H9 (cell line): Measurements from ENCODE around the gene API5. TPM values are rescaled to one million over a fixed set of nuclear protein-coding genes. Genes with fewer than 3 reads are reported as not detected.

Source experiments
- DNase-seq: peaks from one replicate; pipeline ENCODE4 v3.0.0-alpha.2; 2017
- H2AFZ ChIP-seq: one replicate; pipeline ENCODE4 v1.6.1; 2013; ENCODE audit warnings: mild to moderate bottlenecking, low read length, control low read depth, moderate library complexity
- H2AK5ac ChIP-seq: 2 replicates; pipeline ENCODE4 v1.6.1; 2013; ENCODE audit warnings: low read length, control low read depth, mixed read lengths; ENCODE audit not compliant: insufficient read length
- H2BK120ac ChIP-seq: one replicate; pipeline ENCODE4 v1.6.1; 2013; ENCODE audit warnings: low read depth, mild to moderate bottlenecking, low read length, control low read depth, inconsistent platforms; ENCODE audit not compliant: poor library complexity, severe bottlenecking
- H2BK12ac ChIP-seq: 2 replicates; pipeline ENCODE4 v1.6.1; 2013; ENCODE audit warnings: low read length, control low read depth, mixed read lengths, low read depth; ENCODE audit not compliant: insufficient read length
- H2BK15ac ChIP-seq: 2 replicates; pipeline ENCODE4 v1.6.1; 2013; ENCODE audit warnings: low read depth, low read length, control low read depth
- H2BK20ac ChIP-seq: one replicate; pipeline ENCODE4 v1.6.1; 2013; ENCODE audit warnings: low read depth, mild to moderate bottlenecking, low read length, control low read depth, inconsistent platforms; ENCODE audit not compliant: poor library complexity, severe bottlenecking
- H2BK5ac ChIP-seq: 2 replicates; pipeline ENCODE4 v1.6.1; 2013; ENCODE audit warnings: low read length, control low read depth, mixed read lengths; ENCODE audit not compliant: insufficient read length
- H3K14ac ChIP-seq: 2 replicates; pipeline ENCODE4 v1.6.1; 2013; ENCODE audit warnings: low read length, control low read depth; ENCODE audit not compliant: insufficient read depth
- H3K18ac ChIP-seq: 2 replicates; pipeline ENCODE4 v1.6.1; 2013; ENCODE audit warnings: low read depth, mild to moderate bottlenecking, mixed read lengths, low read length, control low read depth; ENCODE audit not compliant: insufficient read length
- H3K23ac ChIP-seq: 2 replicates; pipeline ENCODE4 v1.6.1; 2013; ENCODE audit warnings: low read length, control low read depth, mixed read lengths, low read depth; ENCODE audit not compliant: insufficient read length
- H3K23me2 ChIP-seq: 2 replicates; pipeline ENCODE4 v1.6.1; 2013; ENCODE audit warnings: low read depth, mild to moderate bottlenecking, mixed read lengths, low read length, control low read depth; ENCODE audit not compliant: insufficient read length, poor library complexity, severe bottlenecking
- H3K27ac ChIP-seq: 2 replicates; pipeline ENCODE4 v1.5.1; 2013; ENCODE audit warnings: low read length, control low read depth, mixed read lengths, low read depth; ENCODE audit not compliant: insufficient read length
- H3K27me3 ChIP-seq: 2 replicates; pipeline ENCODE4 v1.6.1; 2013; ENCODE audit warnings: low read length, control low read depth, inconsistent platforms; ENCODE audit not compliant: insufficient read depth
- H3K4ac ChIP-seq: 2 replicates; pipeline ENCODE4 v1.6.1; 2013; ENCODE audit warnings: low read depth, mild to moderate bottlenecking, control low read depth, inconsistent platforms, low read length, moderate library complexity
- H3K4me1 ChIP-seq: 2 replicates; pipeline ENCODE4 v1.6.1; 2013; ENCODE audit warnings: low read length, control low read depth, inconsistent platforms; ENCODE audit not compliant: insufficient read depth
- H3K4me2 ChIP-seq: 2 replicates; pipeline ENCODE4 v1.6.1; 2013; ENCODE audit warnings: low read length, control low read depth, mixed read lengths; ENCODE audit not compliant: insufficient read length, insufficient read depth
- H3K56ac ChIP-seq: 2 replicates; pipeline ENCODE4 v1.6.1; 2013; ENCODE audit warnings: low read depth, mild to moderate bottlenecking, mixed read lengths, low read length, control low read depth; ENCODE audit not compliant: insufficient read length
- H3K79me1 ChIP-seq: 2 replicates; pipeline ENCODE4 v1.6.1; 2013; ENCODE audit warnings: low read depth, mild to moderate bottlenecking, moderate library complexity, low read length, control low read depth, inconsistent platforms; ENCODE audit not compliant: insufficient read depth, poor library complexity, severe bottlenecking
- H3K79me2 ChIP-seq: 2 replicates; pipeline ENCODE4 v1.6.1; 2013; ENCODE audit warnings: low read length, control low read depth, inconsistent platforms; ENCODE audit not compliant: insufficient read depth
- H3K9ac ChIP-seq: 2 replicates; pipeline ENCODE4 v1.6.1; 2013; ENCODE audit warnings: low read length, control low read depth, mixed read lengths; ENCODE audit not compliant: insufficient read length; ENCODE audit errors: extremely low read depth
- H3K9me3 ChIP-seq: one replicate; pipeline ENCODE4 v1.6.1; 2013; ENCODE audit warnings: low read depth, low read length, inconsistent platforms; ENCODE audit not compliant: control insufficient read depth
- H3T11ph ChIP-seq: one replicate; pipeline ENCODE4 v1.6.1; 2013; ENCODE audit warnings: mild to moderate bottlenecking, low read length, control low read depth, inconsistent platforms
- H4K20me1 ChIP-seq: one replicate; pipeline ENCODE4 v1.6.1; 2013; ENCODE audit not compliant: control insufficient read depth, insufficient read length, insufficient read depth
- H4K5ac ChIP-seq: 2 replicates; pipeline ENCODE4 v1.6.1; 2013; ENCODE audit warnings: low read depth, mild to moderate bottlenecking, mixed read lengths, low read length, control low read depth; ENCODE audit not compliant: insufficient read length
- H4K8ac ChIP-seq: replicated peaks from 2 replicates; pipeline ENCODE4 v1.6.1; 2013; ENCODE audit warnings: low read length, control low read depth, mixed read lengths, low read depth; ENCODE audit not compliant: insufficient read length
- H4K91ac ChIP-seq: 2 replicates; pipeline ENCODE4 v1.6.1; 2013; ENCODE audit warnings: low read depth, mild to moderate bottlenecking, moderate library complexity, mixed read lengths, low read length, control low read depth; ENCODE audit not compliant: insufficient read length
- H3K27ac Mint-ChIP-seq, 3 experiments: 2 replicates in 2 of 3; 3 replicates in 1 of 3; pipeline ENCODE4 v1.8.0; 2020 to 2021; ENCODE audit warnings: mixed read lengths in 3 of 3, mild to moderate bottlenecking in 1 of 3, moderate library complexity in 1 of 3
- H3K27me3 Mint-ChIP-seq: 2 replicates; pipeline ENCODE4 v1.8.0; 2021; ENCODE audit warnings: low read depth, mild to moderate bottlenecking, moderate library complexity, mixed read lengths
- H3K36me3 Mint-ChIP-seq, 3 experiments: 2 replicates in 2 of 3; 3 replicates in 1 of 3; pipeline ENCODE4 v1.8.0; 2020 to 2021; ENCODE audit warnings: low read depth in 3 of 3, mixed read lengths in 3 of 3; ENCODE audit not compliant: insufficient read depth in 1 of 3
- H3K4me1 Mint-ChIP-seq, 2 experiments: 2 replicates each; pipeline ENCODE4 v1.8.0; 2020; ENCODE audit warnings: mixed read lengths in 2 of 2
- H3K4me3 Mint-ChIP-seq, 2 experiments: 2 replicates in 1 of 2; 3 replicates in 1 of 2; pipeline ENCODE4 v1.8.0; 2020 to 2021; ENCODE audit warnings: mild to moderate bottlenecking in 2 of 2, mixed read lengths in 2 of 2, moderate library complexity in 1 of 2
- H3K9me3 Mint-ChIP-seq, 2 experiments: 2 replicates in 1 of 2; 3 replicates in 1 of 2; pipeline ENCODE4 v1.8.0; 2020; ENCODE audit warnings: mild to moderate bottlenecking in 2 of 2, mixed read lengths in 2 of 2, moderate library complexity in 1 of 2
- WGBS: extraction: QIAGEN DNeasy Blood & Tissue Kit; methylation state at CpG from one replicate; pipeline ENCODE4 v1.1.7; 2013; ENCODE audit warnings: missing lambda C conversion rate, low lambda C conversion rate, mixed read lengths; ENCODE audit not compliant: insufficient read length; ENCODE audit errors: extremely low coverage; 5-methylcytosine and 5-hydroxymethylcytosine counted together
- total RNA-seq: library from RNA; stranded (reverse); gene quantifications from 2 replicates; pipeline ENCODE4 v1.2.1, GENCODE V29; 2021
- TF ChIP-seq, protein P1 (sequence below): fragments of 200-600 bp; sonication (generic); conservative IDR thresholded peaks from 3 replicates; pipeline ENCODE4 v1.8.0; 2021; ENCODE audit warnings: antibody characterized with exemption, mild to moderate bottlenecking

The API5 gene
- total RNA-seq, 1 experiment from 2014 or later: 147 TPM

DNA sequence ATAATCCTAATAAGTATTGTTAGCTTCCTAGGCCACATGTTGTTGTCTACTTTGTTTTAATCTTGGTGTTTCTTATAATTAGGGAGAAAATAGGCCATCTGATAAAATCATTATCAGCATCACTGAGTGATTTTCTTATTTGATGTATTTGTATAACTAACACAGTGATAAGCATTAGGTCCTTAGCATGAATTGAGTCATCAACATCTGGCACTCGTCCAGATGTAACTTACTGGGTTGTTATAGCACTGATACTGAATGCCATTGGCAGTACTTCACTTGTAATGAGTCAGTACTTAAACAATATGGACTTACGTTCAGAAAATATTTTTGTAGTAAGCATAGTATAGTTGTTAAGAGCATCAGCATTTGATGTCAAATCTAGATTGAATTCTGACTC, 16.2 kb downstream of the API5 start:
- Mint-ChIP-seq H3K4me3 (no peak overlapping the region), H3K9me3 (no peaks in the 10 kb centered on the region), H3K36me3 (peaks cover 35 to 88% (median 78%) of the 10 kb centered on the region in 3 experiments; a peak in 6 of 7 replicates), H3K4me1 (no peaks in the 10 kb centered on the region), H3K27ac (no peak overlapping the region), H3K27me3 (no peaks in the 10 kb centered on the region)
- H3K56ac ChIP-seq: no peak overlapping the region
- no peak for DNase-seq
- no peak overlapping the region for H2AFZ ChIP-seq
- H3K4ac ChIP-seq: no peak overlapping the region
- H2BK12ac ChIP-seq: no peak overlapping the region
- WGBS: no CpG with 5 or more reads among the region's 2 CpGs
- no peaks in the 10 kb centered on the region for H3K79me1 ChIP-seq
- H3K9ac ChIP-seq: no peak overlapping the region
- no peak overlapping the region for H3T11ph ChIP-seq
- H4K20me1 ChIP-seq: no peaks in the 10 kb centered on the region
- H3K18ac ChIP-seq: no peak overlapping the region
- H3K4me1 ChIP-seq: no peaks in the 10 kb centered on the region
- H4K8ac ChIP-seq: no peak overlapping the region
- no peaks in the 10 kb centered on the region for H3K9me3 ChIP-seq
- no peak overlapping the region for H2BK20ac ChIP-seq
- H2BK5ac ChIP-seq: no peak overlapping the region
- TF ChIP-seq, protein P1, sequence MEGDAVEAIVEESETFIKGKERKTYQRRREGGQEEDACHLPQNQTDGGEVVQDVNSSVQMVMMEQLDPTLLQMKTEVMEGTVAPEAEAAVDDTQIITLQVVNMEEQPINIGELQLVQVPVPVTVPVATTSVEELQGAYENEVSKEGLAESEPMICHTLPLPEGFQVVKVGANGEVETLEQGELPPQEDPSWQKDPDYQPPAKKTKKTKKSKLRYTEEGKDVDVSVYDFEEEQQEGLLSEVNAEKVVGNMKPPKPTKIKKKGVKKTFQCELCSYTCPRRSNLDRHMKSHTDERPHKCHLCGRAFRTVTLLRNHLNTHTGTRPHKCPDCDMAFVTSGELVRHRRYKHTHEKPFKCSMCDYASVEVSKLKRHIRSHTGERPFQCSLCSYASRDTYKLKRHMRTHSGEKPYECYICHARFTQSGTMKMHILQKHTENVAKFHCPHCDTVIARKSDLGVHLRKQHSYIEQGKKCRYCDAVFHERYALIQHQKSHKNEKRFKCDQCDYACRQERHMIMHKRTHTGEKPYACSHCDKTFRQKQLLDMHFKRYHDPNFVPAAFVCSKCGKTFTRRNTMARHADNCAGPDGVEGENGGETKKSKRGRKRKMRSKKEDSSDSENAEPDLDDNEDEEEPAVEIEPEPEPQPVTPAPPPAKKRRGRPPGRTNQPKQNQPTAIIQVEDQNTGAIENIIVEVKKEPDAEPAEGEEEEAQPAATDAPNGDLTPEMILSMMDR: no peak
- no peak overlapping the region for H2AK5ac ChIP-seq
- no peak overlapping the region for H3K4me2 ChIP-seq
- no peak overlapping the region for H2BK120ac ChIP-seq
- H3K27ac ChIP-seq: no peak overlapping the region
- H3K79me2 ChIP-seq: no peaks in the 10 kb centered on the region
- no peak overlapping the region for H4K5ac ChIP-seq
- no peaks in the 10 kb centered on the region for H3K23me2 ChIP-seq
- no peak overlapping the region for H4K91ac ChIP-seq
- H3K27me3 ChIP-seq: no peaks in the 10 kb centered on the region
- no peak overlapping the region for H3K23ac ChIP-seq
- H3K14ac ChIP-seq: no peak overlapping the region
- no peak overlapping the region for H2BK15ac ChIP-seq
